ENCODE measurements around the gene SLC34A1. TPM values are rescaled to one million over a fixed set of nuclear protein-coding genes. Genes with fewer than 3 reads are reported as not detected.

SLC34A1 gene
- total RNA-seq, 1 experiment from 2014 or later: not detected

GRCh38 chr5:177425801-177426565, 41.7 kb downstream of the SLC34A1 start:
- peak overlapping the region; percentile 61 for H3K4me3 ChIP-seq (ENCODE audit: low read depth, low read length, poor library complexity, severe bottlenecking)
- ChIA-PET CTCF (interaction anchor here (0.6 to 1.3 kb wide), 4 partner anchors 29 to 483 kb away, joined by 3 to 8 read pairs (median 6); no protein-coding TSS in a partner anchor), POLR2A (ENCODE audit: low non-redundant PET) (interaction anchor here (0.6 kb wide), 2 partner anchors 75 to 91 kb away, joined by 4 to 13 read pairs; partner anchors contain the start of genes DDX41 and LMAN2)
- no TSS peak for BruUV-seq (replicated peaks)
- no peak for TF ChIP-seq EZH2 (IDR thresholded peaks at IDR 0.05; ENCODE audit: borderline replicate concordance, low read depth, low read length, poor library complexity, severe bottlenecking)
- no peak for TF ChIP-seq CTCF (conservative IDR thresholded peaks at IDR 0.05; ENCODE audit: low read depth, low read length)
- H3K27me3 ChIP-seq (replicated peaks; ENCODE audit: insufficient read depth, low read depth, low read length, poor library complexity): no peaks in the 10 kb centered on the region
- no peaks in the 10 kb centered on the region for H3K9me3 ChIP-seq (ENCODE audit: low read depth, low read length, poor library complexity, severe bottlenecking)
- DNase-seq (ENCODE audit: low spot score): peak; percentile 100
- peak overlapping the region; percentile 76 for H3K27ac ChIP-seq (ENCODE audit: low read depth, low read length, poor library complexity, severe bottlenecking)
- H3K4me1 ChIP-seq (ENCODE audit: insufficient read depth, low read length, poor library complexity, severe bottlenecking): peaks cover 13% of the 10 kb centered on the region
- no peaks in the 10 kb centered on the region for H3K36me3 ChIP-seq (ENCODE audit: insufficient read depth, low read length, poor library complexity, severe bottlenecking)
- intact Hi-C loops (cut with micrococcal nuclease; ENCODE audit: unreplicated experiment): no loop called here

- peaks cover 13% of the 10 kb centered on the region for H3K4me1 ChIP-seq (ENCODE audit: insufficient read depth, low read length, poor library complexity, severe bottlenecking)
- intact Hi-C loops (cut with micrococcal nuclease; ENCODE audit: unreplicated experiment): no loop called here
- peak within 1 kb of the TSS; percentile 84 for H3K27ac ChIP-seq (ENCODE audit: low read depth, low read length, poor library complexity, severe bottlenecking)
- H3K36me3 ChIP-seq (ENCODE audit: insufficient read depth, low read length, poor library complexity, severe bottlenecking): no peaks in the 10 kb centered on the region
- no peaks in the 10 kb centered on the region for H3K27me3 ChIP-seq (replicated peaks; ENCODE audit: insufficient read depth, low read depth, low read length, poor library complexity)
- H3K4me3 ChIP-seq (ENCODE audit: low read depth, low read length, poor library complexity, severe bottlenecking): peak within 1 kb of the TSS; percentile 76
- ChIA-PET POLR2A (ENCODE audit: low non-redundant PET) (interaction anchor here (0.6 kb wide), 2 partner anchors 75 to 90 kb away, joined by 4 to 13 read pairs; partner anchors contain the start of genes DDX41 and LMAN2), CTCF (interaction anchor here (0.6 to 1.3 kb wide), 5 partner anchors 28 to 484 kb away, joined by 3 to 8 read pairs (median 5); no protein-coding TSS in a partner anchor)
- H3K9me3 ChIP-seq (ENCODE audit: low read depth, low read length, poor library complexity, severe bottlenecking): no peaks in the 10 kb centered on the region
- DNase-seq (ENCODE audit: low spot score): peak; percentile 39
- BruUV-seq (replicated peaks): no TSS peak
- TF ChIP-seq CTCF (conservative IDR thresholded peaks at IDR 0.05; ENCODE audit: low read depth, low read length) (no peak), EZH2 (IDR thresholded peaks at IDR 0.05; ENCODE audit: borderline replicate concordance, low read depth, low read length, poor library complexity, severe bottlenecking) (no peak)
Observed at GRCh38 chr5:177426566-177427210, 42.5 kb downstream of the SLC34A1 start, which contains the start of gene GRK6. Gene GRK6, plus strand, starts transcription at chr5:177426676. Its CDS starts 170 bp downstream, at chr5:177426846.

DNA sequence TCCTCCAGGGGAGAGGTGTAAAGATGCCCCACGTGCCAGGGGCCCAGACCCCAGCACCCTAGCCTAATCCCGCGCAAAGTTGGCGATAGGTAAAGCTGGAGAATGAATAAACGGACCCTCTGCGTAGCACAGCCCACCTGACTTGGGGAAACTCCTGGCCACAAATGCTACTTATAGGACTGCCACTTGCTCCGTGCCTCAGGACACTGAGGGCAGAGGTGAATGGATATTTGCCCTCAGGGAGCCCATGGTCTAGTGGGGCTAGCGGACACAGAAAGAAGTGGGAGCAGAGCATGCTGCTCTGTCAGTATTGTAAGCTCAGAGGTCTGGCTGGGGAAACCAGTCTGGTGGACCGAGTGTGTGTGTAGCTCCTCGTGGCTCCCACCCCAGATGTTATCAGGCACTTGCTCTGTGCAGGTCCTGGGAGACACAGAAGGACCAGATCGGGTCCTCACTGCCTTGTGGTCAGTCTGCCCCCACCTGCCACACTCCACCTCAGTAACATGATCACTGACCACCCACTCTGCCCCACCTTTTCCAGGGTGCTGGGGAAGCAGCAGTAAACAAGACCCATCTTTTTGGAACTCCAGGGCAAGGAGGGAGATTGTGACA, 43.1 kb downstream of the SLC34A1 start:
- H3K27me3 ChIP-seq (replicated peaks; ENCODE audit: insufficient read depth, low read depth, low read length, poor library complexity): no peaks in the 10 kb centered on the region
- BruUV-seq (replicated peaks): TSS peak; percentile 63
- H3K36me3 ChIP-seq (ENCODE audit: insufficient read depth, low read length, poor library complexity, severe bottlenecking): peaks cover 4% of the 10 kb centered on the region
- H3K27ac ChIP-seq (ENCODE audit: low read depth, low read length, poor library complexity, severe bottlenecking): peak overlapping the region; percentile 84
- TF ChIP-seq CTCF (conservative IDR thresholded peaks at IDR 0.05; ENCODE audit: low read depth, low read length) (no peak), EZH2 (IDR thresholded peaks at IDR 0.05; ENCODE audit: borderline replicate concordance, low read depth, low read length, poor library complexity, severe bottlenecking) (no peak)
- peaks cover 13% of the 10 kb centered on the region for H3K4me1 ChIP-seq (ENCODE audit: insufficient read depth, low read length, poor library complexity, severe bottlenecking)
- no peak for DNase-seq (ENCODE audit: low spot score)
- peak overlapping the region; percentile 76 for H3K4me3 ChIP-seq (ENCODE audit: low read depth, low read length, poor library complexity, severe bottlenecking)
- ChIA-PET POLR2A (ENCODE audit: low non-redundant PET) (interaction anchor here (0.6 kb wide), 1 partner anchor 1814 kb away, joined by 3 read pairs; no protein-coding TSS in a partner anchor), CTCF (interaction anchor here (0.6 kb wide), 1 partner anchor 62 kb away, joined by 4 read pairs; no protein-coding TSS in a partner anchor)
- intact Hi-C loops (cut with micrococcal nuclease; ENCODE audit: unreplicated experiment): no loop called here
- no peaks in the 10 kb centered on the region for H3K9me3 ChIP-seq (ENCODE audit: low read depth, low read length, poor library complexity, severe bottlenecking)

All from A673 (cell line).